Measurements from ENCODE around the gene ASB8. TPM values are rescaled to one million over a fixed set of nuclear protein-coding genes. Genes with fewer than 3 reads are reported as not detected.
"Not testable (repeated sequence)": the region's sequence is repeated elsewhere in the genome, so short reads cannot be mapped to it uniquely, and the experiment has no call there.

Gene ASB8
- total RNA-seq, 4 donors from 2014 or later, result 134 to 359 (median 210) TPM

DNA sequence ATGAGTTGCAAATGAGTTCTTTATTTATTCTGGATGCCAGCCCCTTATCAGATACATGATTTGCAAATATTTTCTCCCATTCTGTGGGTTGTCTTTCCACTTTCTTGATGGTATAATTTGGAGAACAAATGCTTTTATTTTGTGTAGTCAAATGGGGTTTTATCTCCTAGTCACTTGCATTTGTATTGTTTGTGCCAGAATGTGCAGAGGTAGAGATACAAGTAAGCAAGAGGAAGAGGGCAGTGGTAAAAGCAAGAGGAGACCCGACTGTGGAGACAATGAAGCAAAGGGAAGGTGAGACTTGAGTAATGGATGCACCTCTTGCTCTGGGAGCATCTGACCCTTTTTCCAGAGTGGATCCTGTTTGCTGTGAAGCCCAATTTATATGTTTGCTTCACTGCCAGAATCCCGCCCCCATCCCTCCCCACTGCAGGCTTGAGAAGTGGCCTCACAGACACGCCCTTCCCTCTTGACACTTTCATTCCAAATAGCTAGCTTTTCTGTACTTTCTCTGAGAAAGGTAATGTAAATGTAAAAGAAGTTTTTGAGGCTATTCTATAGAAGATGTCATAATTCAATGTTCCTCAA lies 38.9 kb downstream of the ASB8 start:
- Histone ChIP-seq H3K36me3 (peaks cover 0 to 8% of the 10 kb centered on the region in 2 donors), H3K27ac (peak overlapping the region; percentile 84 to 98 (median 93)), H3K4me3 (peak overlapping the region; percentile 71 to 89 (median 86)), H3K27me3 (no peaks in the 10 kb centered on the region), H3K9me3 (no peaks in the 10 kb centered on the region), H3K4me1 (peaks cover 6 to 18% of the 10 kb centered on the region in 2 donors)
- intact Hi-C loops (cut with DNase I; ENCODE audit: low total_unique reads) (loop anchor here (2.0 kb wide), 1 partner anchor 38 kb away; the partner anchor contains the start of gene ASB8), in situ Hi-C loops (cut with MboI; ENCODE audit: low sequenced_read_pairs in 4 of 4) (loop anchor here in 1 of 4 donors (5.0 kb wide), 1 partner anchor 39 kb away; the partner anchor contains the start of gene ASB8)
- no peak for TF ChIP-seq POLR2A (IDR thresholded peaks at IDR 0.05)
- TF ChIP-seq, protein P1, sequence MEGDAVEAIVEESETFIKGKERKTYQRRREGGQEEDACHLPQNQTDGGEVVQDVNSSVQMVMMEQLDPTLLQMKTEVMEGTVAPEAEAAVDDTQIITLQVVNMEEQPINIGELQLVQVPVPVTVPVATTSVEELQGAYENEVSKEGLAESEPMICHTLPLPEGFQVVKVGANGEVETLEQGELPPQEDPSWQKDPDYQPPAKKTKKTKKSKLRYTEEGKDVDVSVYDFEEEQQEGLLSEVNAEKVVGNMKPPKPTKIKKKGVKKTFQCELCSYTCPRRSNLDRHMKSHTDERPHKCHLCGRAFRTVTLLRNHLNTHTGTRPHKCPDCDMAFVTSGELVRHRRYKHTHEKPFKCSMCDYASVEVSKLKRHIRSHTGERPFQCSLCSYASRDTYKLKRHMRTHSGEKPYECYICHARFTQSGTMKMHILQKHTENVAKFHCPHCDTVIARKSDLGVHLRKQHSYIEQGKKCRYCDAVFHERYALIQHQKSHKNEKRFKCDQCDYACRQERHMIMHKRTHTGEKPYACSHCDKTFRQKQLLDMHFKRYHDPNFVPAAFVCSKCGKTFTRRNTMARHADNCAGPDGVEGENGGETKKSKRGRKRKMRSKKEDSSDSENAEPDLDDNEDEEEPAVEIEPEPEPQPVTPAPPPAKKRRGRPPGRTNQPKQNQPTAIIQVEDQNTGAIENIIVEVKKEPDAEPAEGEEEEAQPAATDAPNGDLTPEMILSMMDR (IDR thresholded peaks at IDR 0.05 in 4 of 5, conservative IDR thresholded peaks at IDR 0.05 in 1 of 5), result no peak
- DNase-seq (no peak), ATAC-seq (no peak)

DNA sequence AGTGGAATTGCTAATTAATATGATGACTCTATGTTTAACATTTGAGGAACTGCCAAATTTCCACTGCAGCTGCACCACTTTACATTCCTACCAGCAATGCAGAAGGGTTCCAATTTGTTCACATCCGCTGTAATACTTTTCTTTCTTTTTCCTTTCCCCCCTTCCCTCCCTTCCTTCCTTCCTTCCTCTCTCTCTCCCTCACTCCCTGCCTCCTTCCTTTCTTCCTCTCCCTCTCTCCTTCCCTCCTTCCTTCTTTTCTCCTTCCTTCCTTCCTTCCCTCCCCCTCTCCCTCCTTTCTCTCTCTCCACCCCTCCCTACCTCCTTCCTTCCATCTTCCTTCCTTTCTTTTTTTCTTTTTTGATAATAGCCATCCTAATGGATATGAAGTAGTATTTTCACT lies 41.4 kb downstream of the ASB8 start:
- intact Hi-C loops (cut with DNase I; ENCODE audit: low total_unique reads) (no loop called here), in situ Hi-C loops (cut with MboI; ENCODE audit: low sequenced_read_pairs in 4 of 4) (loop anchor here in 1 of 4 donors (5.0 kb wide), 1 partner anchor 41 kb away; the partner anchor contains the start of gene ASB8)
- H3K4me3 ChIP-seq, result no peak overlapping the region
- ATAC-seq (no peak), DNase-seq (no peak)
- TF ChIP-seq, protein P1 (IDR thresholded peaks at IDR 0.05 in 4 of 5, conservative IDR thresholded peaks at IDR 0.05 in 1 of 5), result no peak
- no peak for TF ChIP-seq POLR2A (IDR thresholded peaks at IDR 0.05)
- no peaks in the 10 kb centered on the region for H3K9me3 ChIP-seq
- H3K4me1 ChIP-seq, result peaks cover 5 to 6% of the 10 kb centered on the region in 2 donors
- no peaks in the 10 kb centered on the region for H3K36me3 ChIP-seq
- no peak overlapping the region for H3K27ac ChIP-seq
- H3K27me3 ChIP-seq, result no peaks in the 10 kb centered on the region

DNA sequence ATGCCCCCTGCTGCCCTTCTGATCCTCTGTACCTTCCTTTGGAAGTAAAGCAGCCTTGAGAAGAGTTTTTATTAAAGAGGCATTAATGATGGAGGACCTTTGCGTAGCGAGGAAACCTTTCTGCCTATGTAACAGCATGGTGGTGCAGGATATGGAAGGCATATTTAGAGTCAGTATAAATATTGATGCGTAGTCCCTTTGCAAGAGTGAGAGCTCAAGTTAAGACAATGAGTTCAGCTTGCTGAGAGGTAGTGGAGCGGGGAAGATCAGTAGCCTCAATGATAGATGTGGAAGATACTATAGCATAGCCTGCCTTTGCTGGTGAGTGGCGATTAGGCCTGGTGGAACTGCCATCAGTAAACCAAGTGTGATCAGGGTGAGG lies 46.0 kb downstream of the ASB8 start:
- ATAC-seq; H3K4me3 ChIP-seq; H3K27ac ChIP-seq; H3K36me3 ChIP-seq; DNase-seq; H3K4me1 ChIP-seq; in situ Hi-C loops (cut with MboI; ENCODE audit: low sequenced_read_pairs in 4 of 4); H3K27me3 ChIP-seq; intact Hi-C loops (cut with DNase I; ENCODE audit: low total_unique reads); H3K9me3 ChIP-seq: not testable (repeated sequence)

DNA sequence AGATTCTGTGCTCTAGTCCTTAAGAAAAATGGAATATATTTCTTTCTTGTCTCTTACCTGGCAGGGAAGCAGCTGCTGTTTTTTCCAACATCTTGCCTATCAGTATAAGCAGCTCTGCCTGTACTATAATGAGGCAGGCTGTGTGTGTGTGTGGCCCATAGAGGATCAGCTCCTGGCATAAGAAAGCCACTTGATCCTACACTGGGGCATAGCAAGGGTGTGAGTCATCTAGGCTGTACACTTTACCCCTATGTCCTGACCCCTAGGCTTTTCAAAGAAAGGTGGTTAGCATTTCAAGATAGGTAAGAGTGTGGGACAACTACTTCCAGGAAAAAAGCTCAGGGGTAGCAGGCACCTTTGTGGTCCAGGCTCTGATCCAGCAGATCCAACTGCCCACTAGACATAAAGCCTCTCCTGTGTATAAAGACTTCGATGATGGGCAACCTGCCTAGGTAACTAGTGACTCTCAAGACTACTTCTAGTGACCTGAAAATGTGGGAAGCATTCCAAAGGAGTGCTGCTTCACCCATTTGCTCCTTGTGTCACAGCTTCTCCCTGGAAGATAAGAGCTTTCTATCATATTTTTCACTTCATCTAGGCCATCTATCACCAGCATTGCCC lies 46.5 kb downstream of the ASB8 start:
- intact Hi-C loops (cut with DNase I; ENCODE audit: low total_unique reads), result no loop called here
- in situ Hi-C loops (cut with MboI; ENCODE audit: low sequenced_read_pairs in 4 of 4), result no loop called here

DNA sequence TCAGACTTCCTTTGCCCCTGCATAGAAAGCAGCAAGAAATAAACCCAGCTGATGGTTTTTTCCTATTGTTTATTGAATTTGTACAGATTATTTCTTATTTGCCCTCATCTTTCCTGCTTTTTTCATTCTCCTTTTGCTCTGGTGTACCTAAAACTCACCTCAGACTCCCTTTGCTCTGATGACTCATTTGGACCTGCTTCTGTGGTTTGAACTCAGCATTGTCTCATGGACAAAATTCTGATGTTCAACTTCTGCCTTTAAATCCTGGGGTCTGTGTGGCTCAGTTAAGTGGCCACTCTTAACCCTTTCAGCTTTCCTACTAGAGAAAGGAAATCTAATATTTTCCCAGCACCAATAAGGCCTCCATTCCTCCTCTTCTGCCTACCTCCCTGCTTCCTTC lies 47.9 kb downstream of the ASB8 start:
- H3K4me1 ChIP-seq, result peaks cover 17% of the 10 kb centered on the region in 2 donors
- no peaks in the 10 kb centered on the region for H3K27me3 ChIP-seq
- ATAC-seq (no peak), DNase-seq (no peak)
- no peak overlapping the region for H3K4me3 ChIP-seq
- H3K36me3 ChIP-seq, result no peaks in the 10 kb centered on the region
- TF ChIP-seq, protein P1 (IDR thresholded peaks at IDR 0.05 in 4 of 5, conservative IDR thresholded peaks at IDR 0.05 in 1 of 5), result no peak
- no peak for TF ChIP-seq POLR2A (IDR thresholded peaks at IDR 0.05)
- intact Hi-C loops (cut with DNase I; ENCODE audit: low total_unique reads) (loop anchor here (5.0 to 10.0 kb wide), 2 partner anchors 245 to 402 kb away; partner anchors contain the start of genes RPAP3 and ZNF641), in situ Hi-C loops (cut with MboI; ENCODE audit: low sequenced_read_pairs in 4 of 4) (no loop called here)
- H3K27ac ChIP-seq, result no peak overlapping the region
- no peaks in the 10 kb centered on the region for H3K9me3 ChIP-seq

More for the DNA sequence above, 46.5 kb downstream of the ASB8 start:
- TF ChIP-seq POLR2A (IDR thresholded peaks at IDR 0.05), result no peak
- TF ChIP-seq, protein P1 (IDR thresholded peaks at IDR 0.05 in 4 of 5, conservative IDR thresholded peaks at IDR 0.05 in 1 of 5), result no peak
- H3K36me3 ChIP-seq, result no peaks in the 10 kb centered on the region
- H3K27ac ChIP-seq, result no peak overlapping the region
- no peak for ATAC-seq
- H3K4me3 ChIP-seq, result no peak overlapping the region
- no peaks in the 10 kb centered on the region for H3K27me3 ChIP-seq
- H3K9me3 ChIP-seq, result no peaks in the 10 kb centered on the region
- DNase-seq, result no peak
- H3K4me1 ChIP-seq, result peaks cover 8 to 9% of the 10 kb centered on the region in 2 donors

Measured in gastrocnemius medialis (tissue), 4 donors.